HEK293T (cell line): ENCODE measurements around the gene PLAC8.

Experiments used
- CTCF ChIA-PET: fragments of 350-600 bp; formaldehyde crosslinking; extraction: SDS; loops from one replicate; lab custom pipeline; 2021; ENCODE audit warnings: antibody characterized with exemption, inconsistent platforms; lab: Yijun Ruan, JAX
- POLR2A ChIA-PET: fragments of 350-600 bp; formaldehyde crosslinking; extraction: SDS; loops from one replicate; lab custom pipeline; 2020; ENCODE audit warnings: antibody characterized with exemption, inconsistent platforms; lab: Yijun Ruan, JAX
- DNase-seq: peaks from one replicate; pipeline ENCODE4 v3.0.0; 2012; ENCODE audit warnings: mixed read lengths; ENCODE audit errors: extremely low spot score
- ARNT ChIP-seq: fragments of 450-650 bp; IDR thresholded peaks from 2 replicates; pipeline ENCODE4 v1.6.1; 2017; ENCODE audit warnings: mild to moderate bottlenecking
- BHLHE40 ChIP-seq: fragments of 450-650 bp; IDR thresholded peaks from 2 replicates; pipeline ENCODE4 v1.6.1; 2016; ENCODE audit warnings: mild to moderate bottlenecking, moderate library complexity, borderline replicate concordance
- CTBP1 ChIP-seq: fragments of 450-650 bp; IDR thresholded peaks from 2 replicates; pipeline ENCODE4 v1.6.1; 2016; ENCODE audit warnings: borderline replicate concordance
- ELF4 ChIP-seq: fragments of 450-650 bp; IDR thresholded peaks from 2 replicates; pipeline ENCODE4 v1.6.1; 2017; ENCODE audit warnings: antibody characterized with exemption
- FOXA1 ChIP-seq: fragments of 450-650 bp; IDR thresholded peaks from 2 replicates; pipeline ENCODE4 v1.6.1; 2016; ENCODE audit warnings: mild to moderate bottlenecking
- FOXK2 ChIP-seq: fragments of 450-650 bp; IDR thresholded peaks from 2 replicates; pipeline ENCODE4 v1.6.1; 2016; ENCODE audit warnings: mild to moderate bottlenecking
- FOXM1 ChIP-seq: fragments of 450-650 bp; IDR thresholded peaks from 2 replicates; pipeline ENCODE4 v1.6.1; 2017; ENCODE audit warnings: mild to moderate bottlenecking, borderline replicate concordance
- HDGF ChIP-seq: fragments of 450-650 bp; IDR thresholded peaks from 2 replicates; pipeline ENCODE4 v1.6.1; 2017; ENCODE audit warnings: antibody characterized with exemption, borderline replicate concordance
- L3MBTL2 ChIP-seq: fragments of 450-650 bp; conservative IDR thresholded peaks from 2 replicates; pipeline ENCODE4 v1.6.1; 2016; ENCODE audit warnings: mild to moderate bottlenecking
- LEF1 ChIP-seq: fragments of 450-650 bp; IDR thresholded peaks from 2 replicates; pipeline ENCODE4 v1.6.1; 2017; ENCODE audit warnings: mild to moderate bottlenecking, borderline replicate concordance
- NFRKB ChIP-seq: fragments of 450-650 bp; IDR thresholded peaks from 2 replicates; pipeline ENCODE4 v1.6.1; 2016; ENCODE audit warnings: mild to moderate bottlenecking, moderate library complexity
- SP1 ChIP-seq: fragments of 450-650 bp; IDR thresholded peaks from 2 replicates; pipeline ENCODE4 v1.6.1; 2017
- SUZ12 ChIP-seq: fragments of 450-650 bp; IDR thresholded peaks from 2 replicates; pipeline ENCODE4 v1.6.1; 2016; ENCODE audit warnings: mild to moderate bottlenecking
- TARDBP ChIP-seq: fragments of 450-650 bp; IDR thresholded peaks from 2 replicates; pipeline ENCODE4 v1.6.1; 2016
- ZNF384 ChIP-seq: fragments of 450-650 bp; IDR thresholded peaks from 2 replicates; pipeline ENCODE4 v1.6.1; 2016
- TF ChIP-seq, protein P1 (sequence below): fragments of 450-650 bp; IDR thresholded peaks from 2 replicates; pipeline ENCODE4 v1.6.1; 2016

Gene PLAC8

DNA sequence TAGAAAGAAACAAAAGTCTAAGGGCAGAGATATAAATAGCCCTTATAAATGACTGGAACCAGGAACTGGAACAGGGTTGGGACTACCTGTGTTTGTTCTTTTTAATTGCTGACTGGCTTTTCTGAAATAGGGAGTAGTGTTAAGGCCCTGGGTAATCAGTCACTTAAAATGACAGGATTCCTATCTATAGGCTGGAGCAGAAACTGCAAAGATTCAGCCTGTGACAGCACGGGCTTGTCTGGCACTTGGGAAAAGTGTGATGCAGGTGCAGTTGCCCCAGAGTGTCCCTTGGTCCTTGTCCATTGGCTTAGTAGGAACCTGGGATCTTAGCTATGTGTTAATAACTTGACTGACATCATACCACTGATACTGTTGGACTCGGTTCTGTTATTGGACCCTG is 14.7 kb upstream of the PLAC8 start:
- DNase-seq: no peak
- POLR2A ChIA-PET: no interaction called here
- no peak for TF ChIP-seq SUZ12
- no peak for TF ChIP-seq FOXK2
- no peak for TF ChIP-seq L3MBTL2
- TF ChIP-seq NFRKB: no peak
- no peak for TF ChIP-seq SP1
- TF ChIP-seq ZNF384: no peak
- TF ChIP-seq ELF4: no peak
- TF ChIP-seq TARDBP: no peak
- no peak for TF ChIP-seq FOXA1
- no peak for TF ChIP-seq FOXM1
- TF ChIP-seq LEF1: no peak
- CTCF ChIA-PET: no interaction called here

DNA sequence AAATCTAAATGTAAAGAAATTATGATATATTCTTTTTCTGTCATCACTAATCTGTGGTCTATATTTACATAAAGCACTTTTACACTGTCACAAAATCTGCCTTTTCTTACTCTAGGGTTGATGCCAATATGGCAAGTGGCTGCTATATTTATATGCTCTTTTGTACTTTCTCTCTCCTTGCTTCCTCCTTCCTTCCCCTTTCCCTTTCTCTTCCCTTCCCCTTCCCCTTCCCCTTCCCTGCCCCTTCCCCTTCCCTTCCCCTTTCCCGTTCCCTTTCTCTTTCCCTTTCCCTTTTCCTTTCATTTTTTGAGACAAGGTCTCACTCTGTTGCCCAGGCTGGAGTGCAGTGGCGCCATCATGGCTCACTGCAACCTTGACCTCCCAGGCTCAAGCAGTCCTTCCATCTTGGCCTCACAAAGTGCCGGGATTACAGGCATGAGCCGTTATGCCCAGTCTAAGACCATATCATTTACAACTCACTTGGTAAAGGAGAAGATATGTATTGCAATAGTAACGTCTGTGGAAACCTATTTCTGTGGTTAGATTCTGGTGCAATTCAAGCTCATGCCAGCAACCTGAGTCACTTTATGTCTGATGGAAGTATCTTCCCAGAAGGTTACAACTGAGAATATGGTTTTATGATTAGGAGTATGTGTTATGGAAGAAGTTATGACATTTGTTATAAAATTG is 13.9 kb upstream of the PLAC8 start:
- DNase-seq: no peak
- POLR2A ChIA-PET: no interaction called here
- TF ChIP-seq CTBP1 (no peak), NFRKB (no peak), TARDBP (no peak), HDGF (no peak), SUZ12 (no peak), L3MBTL2 (no peak), FOXM1 (no peak), FOXA1 (no peak), FOXK2 (no peak), ARNT (no peak), BHLHE40 (no peak), ELF4 (no peak), ZNF384 (no peak)
- TF ChIP-seq, protein P1, sequence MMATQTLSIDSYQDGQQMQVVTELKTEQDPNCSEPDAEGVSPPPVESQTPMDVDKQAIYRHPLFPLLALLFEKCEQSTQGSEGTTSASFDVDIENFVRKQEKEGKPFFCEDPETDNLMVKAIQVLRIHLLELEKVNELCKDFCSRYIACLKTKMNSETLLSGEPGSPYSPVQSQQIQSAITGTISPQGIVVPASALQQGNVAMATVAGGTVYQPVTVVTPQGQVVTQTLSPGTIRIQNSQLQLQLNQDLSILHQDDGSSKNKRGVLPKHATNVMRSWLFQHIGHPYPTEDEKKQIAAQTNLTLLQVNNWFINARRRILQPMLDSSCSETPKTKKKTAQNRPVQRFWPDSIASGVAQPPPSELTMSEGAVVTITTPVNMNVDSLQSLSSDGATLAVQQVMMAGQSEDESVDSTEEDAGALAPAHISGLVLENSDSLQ: no peak
- CTCF ChIA-PET: no interaction called here

DNA sequence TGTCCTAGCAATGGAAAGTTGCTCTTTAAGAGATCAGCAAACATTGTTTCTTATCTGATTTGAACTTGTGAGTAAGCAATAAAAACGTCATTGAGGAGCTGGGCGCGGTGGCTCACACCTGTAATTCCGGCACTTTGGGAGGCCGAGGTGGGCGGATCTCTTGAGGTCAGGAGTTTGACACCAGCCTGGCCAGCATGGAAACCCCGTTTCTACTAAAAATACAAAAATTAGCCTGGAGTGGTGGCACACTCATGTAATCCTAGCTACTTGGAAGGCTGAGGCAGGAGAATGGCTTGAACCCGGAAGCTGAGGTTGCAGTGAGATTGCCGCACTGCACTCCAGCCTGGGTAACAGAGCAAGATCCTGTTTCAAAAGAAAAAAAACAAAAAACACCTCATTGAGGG is 11.2 kb upstream of the PLAC8 start:
- CTCF ChIA-PET: interaction anchor here (0.7 kb wide), 1 partner anchor 168 kb away, joined by 4 read pairs; no protein-coding TSS in a partner anchor
- DNase-seq: no peak
- POLR2A ChIA-PET: no interaction called here
- no peak for TF ChIP-seq ZNF384

DNA sequence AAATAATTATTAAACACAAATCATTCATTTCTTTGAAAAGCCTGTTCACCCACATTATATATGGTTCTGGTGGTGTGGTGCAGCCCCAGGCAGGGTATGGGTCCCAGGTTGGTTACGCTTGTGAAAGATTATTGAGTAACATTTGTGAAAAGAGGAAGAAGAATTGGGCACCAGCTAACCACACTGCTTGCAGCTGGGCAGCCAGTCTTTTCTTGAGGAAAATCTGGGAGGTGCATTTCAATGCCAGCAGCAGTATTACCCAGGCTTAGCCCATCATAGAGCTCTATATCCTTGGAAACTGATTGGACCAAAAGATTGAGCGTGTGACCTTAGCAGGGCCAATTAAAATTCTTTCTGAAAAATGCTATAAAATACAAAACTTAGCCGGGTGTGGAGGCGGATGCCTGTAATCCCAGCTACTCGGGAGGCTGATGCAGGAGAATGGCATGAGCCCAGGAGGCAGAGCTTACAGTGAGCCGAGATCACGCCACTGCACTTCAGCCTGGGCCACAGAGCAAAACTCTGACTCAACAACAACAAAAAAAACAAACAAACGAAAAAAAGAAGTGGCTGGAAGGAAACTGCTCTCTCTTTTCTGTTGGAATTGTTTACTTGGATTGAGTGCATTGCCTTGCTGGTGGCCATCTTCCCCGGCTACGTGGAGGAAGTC is 9.7 kb upstream of the PLAC8 start:
- CTCF ChIA-PET: no interaction called here
- DNase-seq: no peak
- TF ChIP-seq FOXM1 (no peak), HDGF (no peak), BHLHE40 (no peak), SUZ12 (no peak), L3MBTL2 (no peak), ARNT (no peak), LEF1 (no peak), TARDBP (no peak), FOXK2 (no peak), NFRKB (no peak), SP1 (no peak), ZNF384 (no peak)
- POLR2A ChIA-PET: interaction anchor here (1.2 kb wide), 1 partner anchor 14 kb away, joined by 4 read pairs; no protein-coding TSS in a partner anchor

DNA sequence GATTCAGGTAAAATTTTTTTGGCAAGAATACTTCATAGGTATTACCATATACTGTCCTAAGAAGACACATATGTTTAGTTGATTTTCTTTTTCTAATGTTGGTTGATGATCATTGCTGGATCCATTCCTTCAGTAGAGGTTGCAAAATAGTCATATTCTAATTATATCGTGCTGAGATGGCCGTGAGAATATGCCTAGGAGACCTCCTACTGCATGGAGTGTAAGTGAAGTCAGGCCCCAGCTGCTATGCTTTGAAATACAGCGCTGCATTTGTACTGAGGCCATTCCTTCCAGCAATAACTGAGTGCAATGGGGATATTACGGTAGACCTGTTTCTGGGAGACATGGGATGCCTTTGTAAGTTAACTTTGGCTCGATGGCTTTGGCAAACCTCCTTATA is 6.7 kb upstream of the PLAC8 start:
- DNase-seq: no peak
- TF ChIP-seq HDGF (no peak), FOXA1 (no peak)
- TF ChIP-seq, protein P1: no peak
- ChIA-PET POLR2A (no interaction called here), CTCF (no interaction called here)

DNA sequence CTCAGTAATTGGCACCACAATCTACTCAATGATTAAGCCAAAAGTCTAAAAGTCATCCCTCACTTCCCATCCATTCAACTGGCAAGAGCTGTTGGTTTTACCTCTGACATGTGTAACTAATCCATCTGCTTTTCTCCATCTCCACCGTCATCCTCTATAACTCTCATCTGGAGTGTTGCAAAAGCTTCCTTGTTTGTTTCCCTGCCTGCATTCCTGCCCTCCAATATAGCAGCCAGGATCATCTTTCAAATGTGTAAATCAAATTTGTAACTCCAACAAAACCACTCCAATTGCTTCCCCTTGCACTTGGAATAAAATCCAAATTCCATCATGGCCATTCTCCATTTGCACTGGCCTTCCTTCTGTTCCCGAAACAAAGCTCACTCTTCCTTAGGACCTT is 4.3 kb upstream of the PLAC8 start:
- POLR2A ChIA-PET: no interaction called here
- TF ChIP-seq ARNT (no peak), HDGF (no peak)
- CTCF ChIA-PET: interaction anchor here (1.3 kb wide), 1 partner anchor 9 kb away, joined by 4 read pairs; no protein-coding TSS in a partner anchor
- DNase-seq: no peak

DNA sequence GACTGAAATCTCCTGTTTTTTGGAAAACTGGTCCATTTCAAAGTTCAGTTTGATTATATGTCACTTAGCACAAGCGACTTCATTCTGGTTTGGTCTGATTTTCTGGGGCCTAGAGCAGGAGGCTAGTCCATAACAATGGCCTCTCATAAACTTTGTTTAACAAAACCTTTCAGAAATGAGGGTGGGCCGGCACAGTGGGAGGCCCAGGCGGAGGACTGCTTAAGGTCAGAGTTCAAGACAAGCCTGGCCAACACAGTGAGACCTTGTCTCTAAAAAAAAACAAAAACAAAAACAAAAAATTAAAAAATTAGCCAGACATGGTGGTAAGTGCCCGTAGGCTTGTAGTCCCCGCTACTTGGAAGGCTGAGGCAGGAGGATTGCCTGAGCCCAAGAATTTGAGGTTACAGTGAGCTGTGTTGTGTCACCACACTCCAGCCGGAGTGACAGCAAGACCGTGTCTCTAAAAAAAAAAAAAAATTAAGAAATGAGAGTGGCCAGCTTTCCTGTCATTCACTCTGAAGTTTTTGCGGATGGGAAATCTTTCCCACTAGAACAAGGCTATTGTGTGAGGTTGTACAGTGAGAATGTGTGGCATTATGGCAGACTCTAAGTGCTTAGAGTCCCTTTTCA is 1.2 kb upstream of the PLAC8 start:
- CTCF ChIA-PET: no interaction called here
- POLR2A ChIA-PET: no interaction called here
- TF ChIP-seq, protein P1: peak; percentile 68
- TF ChIP-seq FOXM1: no peak
- no peak for DNase-seq
